OCI-LY3 (cell line): Measurements from ENCODE around the gene POU4F1.

Experiments used
- H2AFZ ChIP-seq: fragments of 200-600, 300-600 bp; shearing (Covaris generic); 2 replicates; pipeline ENCODE4 v1.6.0; 2014; ENCODE audit warnings: antibody characterized with exemption, low read depth, low read length
- H3K27ac ChIP-seq: fragments of 200-600, 300-600 bp; sonication (generic); 2 replicates; pipeline ENCODE4 v1.5.1; 2014; ENCODE audit warnings: mild to moderate bottlenecking, low read length, moderate library complexity, mixed read lengths
- H3K27me3 ChIP-seq: fragments of 200-600, 300-600 bp; sonication (generic); 2 replicates; pipeline ENCODE4 v1.6.1; 2014; ENCODE audit warnings: low read depth, low read length, mixed read lengths
- H3K36me3 ChIP-seq: fragments of 200-600, 300-600 bp; sonication (generic); replicated peaks from 2 replicates; pipeline ENCODE3; 2014; ENCODE audit warnings: low read depth, low read length, mixed read lengths
- H3K4me1 ChIP-seq: fragments of 300-600, 200-600 bp; sonication (generic); 2 replicates; pipeline ENCODE4 v1.6.1; 2014; ENCODE audit warnings: low read length, mixed read lengths
- H3K4me2 ChIP-seq: fragments of 200-600, 300-600 bp; sonication (generic); 2 replicates; pipeline ENCODE4 v1.6.1; 2014; ENCODE audit warnings: low read length, mixed read lengths
- H3K4me3 ChIP-seq: fragments of 300-600, 200-600 bp; sonication (generic); 2 replicates; pipeline ENCODE4 v1.5.1; 2014; ENCODE audit warnings: antibody characterized with exemption, mild to moderate bottlenecking, low read length, moderate library complexity
- H3K79me2 ChIP-seq: fragments of 300-600, 200-600 bp; shearing (Covaris generic); 2 replicates; pipeline ENCODE4 v1.6.1; 2014; ENCODE audit warnings: mild to moderate bottlenecking, low read length, mixed read lengths
- H3K9ac ChIP-seq: fragments of 300-600, 200-600 bp; shearing (Covaris generic); 2 replicates; pipeline ENCODE4 v1.6.0; 2014; ENCODE audit warnings: mild to moderate bottlenecking, low read length, moderate library complexity
- H3K9me3 ChIP-seq: fragments of 200-600, 300-600 bp; shearing (Covaris generic); 2 replicates; pipeline ENCODE4 v1.6.1; 2014; ENCODE audit warnings: low read length, mixed read lengths; ENCODE audit not compliant: insufficient read depth
- H4K20me1 ChIP-seq: fragments of 200-600, 300-600 bp; sonication (generic); 2 replicates; pipeline ENCODE4 v1.6.1; 2016; ENCODE audit warnings: low read length, mixed read lengths; ENCODE audit not compliant: insufficient read depth
- EZH2phosphoT487 ChIP-seq: fragments of 200-600 bp; shearing (Covaris generic); IDR thresholded peaks from 2 replicates; pipeline ENCODE4 v1.6.1; 2018; ENCODE audit warnings: antibody characterized with exemption, mixed run types, low read depth
- TF ChIP-seq, protein P1 (sequence below): fragments of 200-600, 300-600 bp; sonication (generic); IDR thresholded peaks from 2 replicates; pipeline ENCODE4 v1.5.1; 2014; ENCODE audit warnings: antibody characterized with exemption, low read length, low read depth

Gene POU4F1

DNA sequence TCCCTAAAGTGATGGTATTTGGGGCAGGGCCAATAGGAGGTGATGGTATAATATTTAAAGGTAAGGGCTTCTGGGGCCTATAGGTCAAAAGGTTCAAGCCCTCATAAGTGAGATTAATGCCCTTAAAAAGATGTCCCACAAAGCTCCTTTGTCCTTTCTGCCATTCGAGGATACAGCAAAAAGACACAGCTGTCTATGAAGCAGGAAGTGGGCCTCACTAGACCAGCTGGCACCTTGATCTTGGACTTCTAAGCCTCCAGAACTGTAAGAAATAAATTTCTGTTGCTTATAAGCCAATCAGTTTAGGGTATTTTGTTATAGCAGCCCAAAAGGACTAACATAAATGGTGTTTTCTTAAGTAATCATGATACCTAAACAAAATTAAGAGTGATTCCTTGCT, 27.2 kb upstream of the POU4F1 start:
- no peaks in the 10 kb centered on the region for H3K27me3 ChIP-seq
- no peak overlapping the region for H3K4me3 ChIP-seq
- peaks cover 9% of the 10 kb centered on the region for H4K20me1 ChIP-seq
- H3K36me3 ChIP-seq: peaks cover 52% of the 10 kb centered on the region
- H3K9ac ChIP-seq: no peak overlapping the region
- no peaks in the 10 kb centered on the region for H3K9me3 ChIP-seq
- TF ChIP-seq EZH2phosphoT487: no peak
- TF ChIP-seq, protein P1, sequence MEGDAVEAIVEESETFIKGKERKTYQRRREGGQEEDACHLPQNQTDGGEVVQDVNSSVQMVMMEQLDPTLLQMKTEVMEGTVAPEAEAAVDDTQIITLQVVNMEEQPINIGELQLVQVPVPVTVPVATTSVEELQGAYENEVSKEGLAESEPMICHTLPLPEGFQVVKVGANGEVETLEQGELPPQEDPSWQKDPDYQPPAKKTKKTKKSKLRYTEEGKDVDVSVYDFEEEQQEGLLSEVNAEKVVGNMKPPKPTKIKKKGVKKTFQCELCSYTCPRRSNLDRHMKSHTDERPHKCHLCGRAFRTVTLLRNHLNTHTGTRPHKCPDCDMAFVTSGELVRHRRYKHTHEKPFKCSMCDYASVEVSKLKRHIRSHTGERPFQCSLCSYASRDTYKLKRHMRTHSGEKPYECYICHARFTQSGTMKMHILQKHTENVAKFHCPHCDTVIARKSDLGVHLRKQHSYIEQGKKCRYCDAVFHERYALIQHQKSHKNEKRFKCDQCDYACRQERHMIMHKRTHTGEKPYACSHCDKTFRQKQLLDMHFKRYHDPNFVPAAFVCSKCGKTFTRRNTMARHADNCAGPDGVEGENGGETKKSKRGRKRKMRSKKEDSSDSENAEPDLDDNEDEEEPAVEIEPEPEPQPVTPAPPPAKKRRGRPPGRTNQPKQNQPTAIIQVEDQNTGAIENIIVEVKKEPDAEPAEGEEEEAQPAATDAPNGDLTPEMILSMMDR: no peak
- H3K79me2 ChIP-seq: 0 out of 2 replicates have a peak, but pooled peaks cover 4% of the 10 kb centered on the region
- no peaks in the 10 kb centered on the region for H3K4me1 ChIP-seq
- H3K4me2 ChIP-seq: no peak overlapping the region
- no peak overlapping the region for H2AFZ ChIP-seq
- H3K27ac ChIP-seq: no peak overlapping the region

DNA sequence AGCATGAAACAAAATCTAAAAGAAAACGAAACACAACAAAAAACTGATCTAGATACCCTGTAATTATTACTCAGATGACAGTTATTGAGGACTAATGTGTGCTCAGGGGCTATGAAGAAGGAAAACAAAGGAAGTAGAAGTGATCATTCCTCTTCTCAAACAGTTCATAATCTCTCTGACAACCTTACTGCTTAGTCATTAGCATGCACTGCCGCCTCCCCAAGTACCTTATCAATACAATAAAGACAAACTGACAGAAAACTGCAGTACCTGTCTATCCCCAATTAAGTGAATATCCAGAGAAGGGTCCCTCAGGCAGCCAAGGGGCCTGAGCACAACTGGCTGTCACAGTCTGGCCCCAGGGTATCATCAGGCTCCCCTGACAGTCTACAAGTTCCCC, 22.0 kb upstream of the POU4F1 start:
- Histone ChIP-seq H2AFZ (no peak overlapping the region), H3K4me2 (no peak overlapping the region), H3K9ac (no peak overlapping the region), H3K9me3 (no peaks in the 10 kb centered on the region), H3K4me3 (no peak overlapping the region), H3K36me3 (peaks cover 42% of the 10 kb centered on the region), H3K27me3 (no peaks in the 10 kb centered on the region), H3K4me1 (0 out of 2 replicates have a peak, but pooled peaks cover 3% of the 10 kb centered on the region), H4K20me1 (peaks cover 22% of the 10 kb centered on the region), H3K27ac (no peak overlapping the region), H3K79me2 (peaks cover 14% of the 10 kb centered on the region; the same call in 1 of the 2 replicates)
- TF ChIP-seq, protein P1: no peak
- no peak for TF ChIP-seq EZH2phosphoT487

DNA sequence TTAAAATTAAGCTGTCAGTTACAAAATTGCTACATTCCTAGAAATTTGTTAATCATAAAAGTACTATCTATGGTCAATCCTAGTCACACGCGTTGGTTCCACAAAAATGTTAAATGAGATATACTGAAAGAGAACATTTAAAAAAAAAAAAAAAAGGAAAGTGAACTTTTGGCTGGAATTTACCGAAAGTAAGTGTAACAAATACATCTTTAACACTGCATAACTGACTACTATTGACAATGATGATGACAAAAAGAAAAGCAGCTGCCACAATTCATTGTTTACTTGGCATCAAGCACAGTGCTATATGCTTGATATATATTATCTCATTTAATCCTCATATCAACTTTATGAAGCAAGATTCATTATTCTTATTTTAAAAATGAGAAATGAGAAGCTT, 19.8 kb upstream of the POU4F1 start:
- no peak overlapping the region for H3K9ac ChIP-seq
- H3K27ac ChIP-seq: no peak overlapping the region
- H3K4me3 ChIP-seq: no peak overlapping the region
- H3K9me3 ChIP-seq: no peaks in the 10 kb centered on the region
- 0 out of 2 replicates have a peak, but pooled peaks cover 3% of the 10 kb centered on the region for H3K4me1 ChIP-seq
- TF ChIP-seq EZH2phosphoT487: no peak
- TF ChIP-seq, protein P1: no peak
- H4K20me1 ChIP-seq: peaks cover 22% of the 10 kb centered on the region
- no peaks in the 10 kb centered on the region for H3K27me3 ChIP-seq
- peaks cover 21% of the 10 kb centered on the region; the same call in 1 of the 2 replicates for H3K79me2 ChIP-seq
- peaks cover 33% of the 10 kb centered on the region for H3K36me3 ChIP-seq
- no peak overlapping the region for H3K4me2 ChIP-seq
- H2AFZ ChIP-seq: no peak overlapping the region

DNA sequence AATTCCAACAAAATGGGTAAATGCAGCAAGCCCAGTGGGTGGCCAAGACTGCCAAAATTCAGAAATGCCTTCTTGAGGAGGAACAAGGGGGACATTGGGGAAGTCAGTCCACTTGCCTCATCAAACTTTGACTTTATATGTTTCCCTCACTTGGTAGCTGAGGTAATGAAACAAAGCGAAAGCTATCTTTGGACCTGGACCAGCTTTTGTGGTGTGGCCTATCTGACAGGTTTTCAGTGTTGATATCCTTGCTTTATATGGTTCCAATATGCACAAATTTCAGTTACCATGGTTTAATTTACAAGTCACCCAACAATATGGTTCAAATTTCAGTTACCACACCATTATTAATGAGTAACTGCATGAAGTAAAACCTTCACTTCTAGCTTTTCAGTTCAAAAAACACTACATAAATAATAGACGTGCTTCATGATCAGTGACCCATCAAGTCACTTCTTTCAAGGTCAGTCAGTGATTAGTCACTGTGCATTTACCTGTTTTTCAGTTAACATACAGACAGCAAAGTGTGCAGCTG, 17.7 kb upstream of the POU4F1 start:
- Histone ChIP-seq H4K20me1 (peaks cover 17% of the 10 kb centered on the region), H3K9me3 (no peaks in the 10 kb centered on the region), H3K4me3 (no peak overlapping the region), H3K4me1 (0 out of 2 replicates have a peak, but pooled peaks cover 3% of the 10 kb centered on the region), H3K27ac (no peak overlapping the region), H3K36me3 (peaks cover 36% of the 10 kb centered on the region), H3K27me3 (no peaks in the 10 kb centered on the region), H3K79me2 (peaks cover 21% of the 10 kb centered on the region; the same call in 1 of the 2 replicates), H2AFZ (no peak overlapping the region), H3K4me2 (no peak overlapping the region), H3K9ac (no peak overlapping the region)
- TF ChIP-seq EZH2phosphoT487: no peak
- TF ChIP-seq, protein P1: no peak
